Right lobe of liver (tissue), 6 donors: ENCODE data around the gene LDLRAP1. TPM values are rescaled to one million over a fixed set of nuclear protein-coding genes. Genes with fewer than 3 reads are reported as not detected.

ENCODE experiments used
- ATAC-seq, 4 donors: fragments of 200-7000 bp; cut with Tn5 transposase; one replicate each; pipeline ENCODE4 v1.9.1; 2020; ENCODE audit warnings: mild to moderate bottlenecking in 4 of 4, moderate library complexity in 4 of 4
- DNase-seq, 3 donors: peaks; one replicate each; pipeline ENCODE4 v3.0.0-alpha.2; 2020
- H3K27ac ChIP-seq, 3 donors: fragments of 200-600 bp; one replicate each; pipeline ENCODE4 v1.8.0; 2022
- H3K27me3 ChIP-seq, 2 donors: fragments of 200-600 bp; one replicate each; pipeline ENCODE4 v1.8.0; 2022
- H3K36me3 ChIP-seq, 4 donors: fragments of 200-600 bp; sonication (generic) in 1 of 4; one replicate each; pipeline versions ENCODE4 v1.5.1 to v1.8.0; 2017 to 2022; ENCODE audit warnings: control low read depth in 1 of 4
- H3K4me1 ChIP-seq, 4 donors: fragments of 200-600 bp; sonication (generic) in 1 of 4; one replicate each; pipeline versions ENCODE4 v1.5.1 to v1.8.0; 2017 to 2022; ENCODE audit warnings: control low read depth in 1 of 4
- H3K4me3 ChIP-seq, 3 donors: fragments of 200-600 bp; one replicate each; pipeline ENCODE4 v1.8.0; 2022
- H3K9me3 ChIP-seq, 4 donors: fragments of 200-600 bp; sonication (generic) in 1 of 4; one replicate each; pipeline versions ENCODE4 v1.5.1 to v1.8.0; 2017 to 2022; ENCODE audit warnings: control low read depth in 1 of 4
- CTCF ChIP-seq, 4 donors: fragments of 200-600 bp in 3 of 4; fragments of 450-650 bp in 1 of 4; IDR thresholded peaks; one replicate each; pipeline versions ENCODE4 v1.5.1 to v1.8.0; 2016 to 2022; ENCODE audit warnings: antibody characterized with exemption in 4 of 4, mild to moderate bottlenecking in 2 of 4
- POLR2A ChIP-seq: fragments of 450-650 bp; IDR thresholded peaks from one replicate; pipeline ENCODE4 v1.6.1; 2017; ENCODE audit warnings: antibody characterized with exemption, mild to moderate bottlenecking
- WGBS: methylation state at CpG from one replicate; pipeline ENCODE4 v1.1.6; 2018; ENCODE audit warnings: low coverage, low lambda C conversion rate; ENCODE audit not compliant: insufficient coverage; ENCODE audit errors: missing lambda C conversion rate; 5-methylcytosine and 5-hydroxymethylcytosine counted together
- intact Hi-C, 2 donors: fragments of 100-400 bp; cut with DNase I; formaldehyde crosslinking; loops; one replicate each; pipeline versions ENCODE4 v1.11.2 to v1.14.1; 2022
- total RNA-seq, 6 experiments: library from RNA; depleted of rRNA in 2 of 6; stranded (reverse); fragments of >200 nt in 2 of 6; fragmentation: NEBNext Ultra II Directional in 3 of 6; extraction: Animal tissue kit (Norgen Biotek cat#: 25700) in 3 of 6; gene quantifications; one replicate each; pipeline versions ENCODE4 v1.1.0 to v1.2.4, GENCODE V29; 2016 to 2023
- donor health status: DM: no; HTN: yes; CAD: no.
- donor health status: DM: no; HTN: no; CAD: no.
- donor health status: DM: no; HTN: no; CAD: no.
- donor health status: DM: no; HTN: yes; CAD: no.
- donor health status: DM: no; HTN: yes; CAD: no.

The LDLRAP1 gene
- total RNA-seq, 6 experiments from 2014 or later: 15.3 to 24.3 (median 16.7) TPM

DNA sequence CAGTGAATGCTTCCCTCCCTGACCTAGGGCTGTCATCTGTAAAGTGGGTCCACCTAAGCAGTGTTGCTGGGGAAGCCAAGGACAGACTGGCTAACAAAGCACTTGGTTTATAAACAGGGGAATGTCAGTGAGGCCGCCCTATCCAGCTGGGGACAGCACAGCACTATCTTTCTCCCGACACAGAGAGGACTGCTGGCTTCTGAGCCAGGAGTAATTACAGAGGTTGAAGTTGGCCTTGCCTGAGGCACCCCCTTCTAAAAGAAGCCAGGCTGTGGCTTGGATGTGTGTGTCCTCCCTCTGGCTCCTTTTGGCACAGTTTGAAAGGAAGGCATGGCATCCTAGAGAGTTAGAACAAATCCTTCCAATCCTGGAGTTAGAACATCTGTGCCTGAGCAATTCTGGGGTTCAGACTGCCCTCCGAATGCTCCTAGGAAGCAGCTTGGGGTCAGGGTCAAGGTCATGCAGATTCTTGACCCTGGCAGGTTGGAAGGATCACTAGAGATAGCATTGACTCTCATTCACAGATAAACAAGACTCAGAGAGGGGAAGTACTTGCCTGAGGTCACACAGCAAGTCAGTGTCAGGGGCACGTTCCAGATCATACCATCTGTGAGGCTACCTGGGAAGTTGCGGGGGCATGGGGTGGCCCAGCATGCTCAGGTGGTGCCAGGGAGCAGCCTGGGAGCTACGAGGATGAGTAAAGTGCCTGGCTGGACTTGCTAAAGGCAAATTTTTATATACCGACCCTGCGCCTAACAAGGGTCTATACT, 1.3 kb upstream of the LDLRAP1 start:
- ATAC-seq: no peak
- Histone ChIP-seq H3K36me3 (no peaks in the 10 kb centered on the region), H3K4me3 (no peak overlapping the region), H3K9me3 (no peaks in the 10 kb centered on the region), H3K4me1 (peaks cover 0 to 6% (median 3%) of the 10 kb centered on the region in 4 donors), H3K27ac (no peak overlapping the region), H3K27me3 (no peaks in the 10 kb centered on the region)
- no peak for TF ChIP-seq CTCF (IDR thresholded peaks at IDR 0.05)
- no peak for TF ChIP-seq POLR2A
- intact Hi-C loops: no loop called here
- 80% methylated on average over 1 of the region's 8 CpGs for WGBS
- no peak for DNase-seq

GRCh38 chr1:25543005-25543424, 391 bp upstream of the LDLRAP1 start:
- H3K4me1 ChIP-seq: peaks cover 0 to 6% (median 3%) of the 10 kb centered on the region in 4 donors
- ATAC-seq (no peak), DNase-seq (no peak)
- peak overlapping the region in 2 of 3 donors; percentile 87 to 89 for H3K4me3 ChIP-seq
- no peaks in the 10 kb centered on the region for H3K9me3 ChIP-seq
- H3K27me3 ChIP-seq: no peaks in the 10 kb centered on the region
- no peak overlapping the region for H3K27ac ChIP-seq
- no peaks in the 10 kb centered on the region for H3K36me3 ChIP-seq
- 39% methylated on average over 4 of the region's 7 CpGs for WGBS
- intact Hi-C loops: no loop called here
- no peak for TF ChIP-seq CTCF (IDR thresholded peaks at IDR 0.05)
- no peak for TF ChIP-seq POLR2A

- Histone ChIP-seq H3K27ac (peak overlapping the region; percentile 70 to 74 (median 72)), H3K27me3 (no peaks in the 10 kb centered on the region), H3K4me1 (peaks cover 0 to 12% (median 3%) of the 10 kb centered on the region in 4 donors), H3K4me3 (peak overlapping the region; percentile 87 to 90 (median 89)), H3K36me3 (no peaks in the 10 kb centered on the region), H3K9me3 (no peaks in the 10 kb centered on the region)
- intact Hi-C loops: no loop called here
- ATAC-seq: peak in 1 of 4 donors; percentile 1
- 2% methylated on average over 8 of the region's 25 CpGs for WGBS
- DNase-seq: no peak
- TF ChIP-seq POLR2A (no peak), CTCF (IDR thresholded peaks at IDR 0.05) (no peak)
These were observed 898 bp downstream of the LDLRAP1 start for GRCh38 chr1:25544243-25544764.

DNA sequence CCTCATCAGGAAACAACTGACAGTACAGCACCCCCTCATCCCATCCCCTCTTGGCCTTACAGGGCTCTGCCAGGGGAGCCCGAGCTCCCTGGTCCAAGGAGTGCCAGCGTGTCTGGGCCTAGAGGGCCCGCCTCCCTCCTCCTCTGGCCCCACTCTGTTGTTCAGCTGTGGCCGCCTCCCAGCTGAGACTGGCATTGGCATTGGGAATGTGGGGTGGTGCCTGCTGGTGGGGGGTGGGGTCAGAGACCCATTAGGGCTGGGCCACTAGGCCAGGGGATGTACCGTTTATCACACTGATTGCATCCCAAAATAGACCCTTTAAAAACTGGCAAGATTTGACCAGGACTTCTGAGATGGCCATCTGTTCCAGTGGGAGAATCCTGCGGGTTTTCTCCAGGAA, 1.4 kb downstream of the LDLRAP1 start:
- DNase-seq (peak in 1 of 3 donors; percentile 44), ATAC-seq (peak in 3 of 4 donors; percentile 13 to 24 (median 17))
- Histone ChIP-seq H3K4me3 (peak overlapping the region; percentile 87 to 90 (median 89)), H3K27me3 (no peaks in the 10 kb centered on the region), H3K4me1 (peaks cover 0 to 16% (median 5%) of the 10 kb centered on the region in 4 donors), H3K9me3 (no peaks in the 10 kb centered on the region), H3K27ac (no peak overlapping the region), H3K36me3 (no peaks in the 10 kb centered on the region)
- intact Hi-C loops: no loop called here
- TF ChIP-seq POLR2A (no peak), CTCF (IDR thresholded peaks at IDR 0.05) (no peak)
- 37% methylated on average over 2 of the region's 6 CpGs for WGBS
